Measurements from ENCODE around the gene AGBL1.

DNA sequence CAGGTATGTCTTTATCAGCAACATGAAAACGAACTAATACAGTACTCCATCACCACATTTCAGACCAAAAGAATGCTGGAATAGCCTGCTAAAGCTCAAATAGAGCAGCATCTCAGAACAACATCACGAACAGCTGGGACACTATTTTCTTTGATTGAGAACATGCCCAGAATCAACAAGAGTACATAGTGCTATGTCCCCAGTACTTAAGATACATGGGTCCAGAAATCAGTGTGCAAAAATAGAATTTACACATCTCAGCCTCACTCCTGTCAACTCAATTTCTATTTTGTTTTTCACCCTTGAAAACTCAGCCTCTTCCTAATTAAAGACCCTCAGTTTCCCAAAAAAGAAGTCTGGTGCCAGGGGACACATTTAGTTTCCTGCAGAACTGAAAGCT is 753.9 kb downstream of the AGBL1 start:
- TF ChIP-seq, protein P1, sequence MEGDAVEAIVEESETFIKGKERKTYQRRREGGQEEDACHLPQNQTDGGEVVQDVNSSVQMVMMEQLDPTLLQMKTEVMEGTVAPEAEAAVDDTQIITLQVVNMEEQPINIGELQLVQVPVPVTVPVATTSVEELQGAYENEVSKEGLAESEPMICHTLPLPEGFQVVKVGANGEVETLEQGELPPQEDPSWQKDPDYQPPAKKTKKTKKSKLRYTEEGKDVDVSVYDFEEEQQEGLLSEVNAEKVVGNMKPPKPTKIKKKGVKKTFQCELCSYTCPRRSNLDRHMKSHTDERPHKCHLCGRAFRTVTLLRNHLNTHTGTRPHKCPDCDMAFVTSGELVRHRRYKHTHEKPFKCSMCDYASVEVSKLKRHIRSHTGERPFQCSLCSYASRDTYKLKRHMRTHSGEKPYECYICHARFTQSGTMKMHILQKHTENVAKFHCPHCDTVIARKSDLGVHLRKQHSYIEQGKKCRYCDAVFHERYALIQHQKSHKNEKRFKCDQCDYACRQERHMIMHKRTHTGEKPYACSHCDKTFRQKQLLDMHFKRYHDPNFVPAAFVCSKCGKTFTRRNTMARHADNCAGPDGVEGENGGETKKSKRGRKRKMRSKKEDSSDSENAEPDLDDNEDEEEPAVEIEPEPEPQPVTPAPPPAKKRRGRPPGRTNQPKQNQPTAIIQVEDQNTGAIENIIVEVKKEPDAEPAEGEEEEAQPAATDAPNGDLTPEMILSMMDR (IDR thresholded peaks at IDR 0.05), result no peak
- no peak for TF ChIP-seq POLR2A (IDR thresholded peaks at IDR 0.05)

Measured in right lobe of liver (tissue), 4 donors.